ENCODE results near the gene GLRA3.

DNA sequence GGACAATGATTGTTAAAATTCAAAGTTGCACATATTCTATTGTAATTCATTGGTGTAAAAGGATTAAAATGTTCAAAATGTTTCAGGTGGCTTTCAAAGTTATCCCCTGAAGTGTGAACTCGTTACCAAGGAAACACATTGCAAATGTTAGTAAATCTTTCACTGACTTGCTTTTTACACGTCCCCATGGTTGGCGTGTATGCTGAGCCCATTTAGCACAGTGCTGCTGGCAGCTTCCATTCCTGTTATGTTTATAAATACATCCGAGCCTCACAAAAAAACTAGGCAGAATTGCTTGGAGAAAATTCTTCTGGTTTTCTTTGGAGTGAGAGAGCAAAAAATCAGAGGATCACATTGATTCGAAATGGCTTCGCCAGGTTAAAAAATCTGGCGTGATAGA lies 200.9 kb downstream of the GLRA3 start:
- no peak for TF ChIP-seq CTCF (IDR thresholded peaks at IDR 0.05 in 4 of 5, conservative IDR thresholded peaks at IDR 0.05 in 1 of 5)
- no peak for TF ChIP-seq POLR2A (IDR thresholded peaks at IDR 0.05)
